ENCODE results near the gene PPARGC1A. TPM values are rescaled to one million over a fixed set of nuclear protein-coding genes. Genes with fewer than 3 reads are reported as not detected.

Gene PPARGC1A
- total and polyA plus RNA-seq, 7 donors = 7.8 to 89.3 (median 37.2) TPM

DNA sequence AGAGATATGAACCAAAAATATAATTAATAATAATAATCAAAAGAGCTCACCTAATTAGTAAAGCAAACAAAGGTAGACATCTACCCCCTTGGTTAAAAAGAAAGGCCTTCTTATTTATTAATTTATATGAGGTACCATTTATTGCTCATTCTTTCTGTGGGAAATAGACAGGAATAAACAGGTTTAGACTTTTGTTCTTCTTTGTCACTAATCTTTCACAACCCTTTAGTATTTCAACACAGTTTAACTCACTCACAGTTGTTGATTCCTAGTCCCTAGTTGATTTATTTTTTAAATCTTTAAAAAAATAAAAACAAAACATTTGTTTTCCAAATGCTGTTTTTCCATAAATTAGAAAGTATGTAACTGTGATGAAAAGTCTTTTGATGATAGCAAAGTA lies 5.6 kb downstream of the PPARGC1A start:
- ATAC-seq = no peak
- no peak for TF ChIP-seq CTCF (IDR thresholded peaks at IDR 0.05)
- peak overlapping the region; percentile 95 for H3K27ac ChIP-seq
- DNase-seq = no peak
- H3K4me1 ChIP-seq = peaks cover 47% of the 10 kb centered on the region
- no peaks in the 10 kb centered on the region for H3K36me3 ChIP-seq (ENCODE audit: insufficient read depth in 1 of 2, low read depth in 1 of 2)
- intact Hi-C loops (cut with DNase I) = no loop called here
- no peaks in the 10 kb centered on the region for H3K9me3 ChIP-seq
- H3K4me3 ChIP-seq = no peak overlapping the region
- H3K27me3 ChIP-seq (ENCODE audit: insufficient read depth in 3 of 3, low read length in 2 of 3) = no peaks in the 10 kb centered on the region

GRCh38 chr4:23882976-23883531 lies 6.8 kb downstream of the PPARGC1A start:
- intact Hi-C loops (cut with DNase I) = no loop called here
- no peaks in the 10 kb centered on the region for H3K27me3 ChIP-seq (ENCODE audit: insufficient read depth in 3 of 3, low read length in 2 of 3)
- TF ChIP-seq CTCF (IDR thresholded peaks at IDR 0.05) = no peak
- peaks cover 59% of the 10 kb centered on the region for H3K4me1 ChIP-seq
- 22 to 29% (median 23%) methylated on average over 5 of the region's 5 CpGs for WGBS, 3 donors
- peak overlapping the region; percentile 34 for H3K4me3 ChIP-seq
- no peak for DNase-seq
- ATAC-seq = peak; percentile 25 to 57 (median 33)
- no peaks in the 10 kb centered on the region for H3K36me3 ChIP-seq (ENCODE audit: insufficient read depth in 1 of 2, low read depth in 1 of 2)
- H3K9me3 ChIP-seq = no peaks in the 10 kb centered on the region
- peak overlapping the region; percentile 95 for H3K27ac ChIP-seq

DNA sequence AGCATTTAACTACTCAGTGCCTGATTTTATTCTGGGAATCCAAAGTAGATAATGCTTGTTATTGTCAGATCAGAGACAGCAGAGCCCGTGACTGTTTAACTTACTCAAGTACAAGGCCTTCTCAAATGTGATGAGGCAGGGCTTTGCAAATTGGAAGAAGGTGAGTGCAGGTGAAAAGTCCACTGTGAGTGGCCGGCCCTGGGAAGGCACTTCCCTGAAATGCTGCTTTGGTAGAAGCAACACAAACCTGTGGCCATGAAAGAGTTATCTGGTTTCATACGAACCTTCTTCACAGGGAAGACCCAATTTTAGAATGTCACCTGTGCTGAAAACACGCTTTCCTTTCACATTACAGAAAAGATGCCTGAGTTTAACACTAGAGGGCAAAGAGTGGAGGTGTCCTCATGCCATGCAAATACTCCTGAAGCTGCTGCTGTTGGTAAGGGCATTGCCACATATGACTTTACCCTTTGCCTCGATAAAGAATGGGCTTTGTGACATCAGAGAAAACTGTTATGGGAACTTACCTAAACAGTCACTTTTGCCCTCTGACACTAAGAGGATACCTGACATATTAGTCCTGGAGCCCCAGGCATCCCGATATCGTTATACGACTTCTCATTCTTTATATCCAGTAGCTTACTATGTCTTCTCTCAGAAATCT lies 8.0 kb downstream of the PPARGC1A start:
- peak; percentile 39 to 50 (median 44) for ATAC-seq
- H3K27me3 ChIP-seq (ENCODE audit: insufficient read depth in 3 of 3, low read length in 2 of 3) = no peaks in the 10 kb centered on the region
- H3K36me3 ChIP-seq (ENCODE audit: insufficient read depth in 1 of 2, low read depth in 1 of 2) = no peaks in the 10 kb centered on the region
- H3K4me3 ChIP-seq = peak overlapping the region; percentile 27
- peak; percentile 16 for TF ChIP-seq CTCF (IDR thresholded peaks at IDR 0.05)
- H3K4me1 ChIP-seq = peaks cover 69% of the 10 kb centered on the region
- intact Hi-C loops (cut with DNase I) = no loop called here
- DNase-seq = no peak
- H3K9me3 ChIP-seq = no peaks in the 10 kb centered on the region
- 44 to 63% (median 45%) methylated on average over 8 of the region's 8 CpGs for WGBS, 3 donors
- peak overlapping the region; percentile 95 for H3K27ac ChIP-seq

DNA sequence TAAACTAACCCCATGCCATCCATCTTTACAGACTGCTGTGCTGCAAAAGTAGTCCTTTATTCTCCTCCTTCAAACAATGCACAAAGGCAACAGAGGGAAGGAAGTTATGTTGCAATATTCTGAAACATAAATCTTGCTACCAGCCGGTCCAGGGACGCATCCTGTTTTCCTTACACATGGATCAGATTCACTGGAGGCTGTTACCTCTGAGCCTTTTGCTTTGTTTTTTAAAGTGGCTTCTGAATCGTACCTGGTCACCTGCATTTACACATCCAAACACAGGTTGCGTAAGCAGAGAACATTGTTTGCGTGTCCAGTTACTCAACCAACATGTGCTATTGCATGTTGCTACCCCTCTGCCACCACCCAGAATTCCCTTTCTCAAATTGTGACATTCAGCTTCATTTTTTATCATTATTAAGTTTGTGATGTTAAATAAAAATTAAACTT lies 8.8 kb downstream of the PPARGC1A start:
- no peak for DNase-seq
- Histone ChIP-seq H3K9me3 (no peaks in the 10 kb centered on the region), H3K27ac (peak overlapping the region; percentile 95), H3K4me3 (peak overlapping the region; percentile 27), H3K4me1 (peaks cover 76% of the 10 kb centered on the region), H3K36me3 (ENCODE audit: insufficient read depth in 1 of 2, low read depth in 1 of 2) (no peaks in the 10 kb centered on the region), H3K27me3 (ENCODE audit: insufficient read depth in 3 of 3, low read length in 2 of 3) (no peaks in the 10 kb centered on the region)
- intact Hi-C loops (cut with DNase I) = no loop called here
- TF ChIP-seq CTCF (IDR thresholded peaks at IDR 0.05) = no peak
- ATAC-seq = peak; percentile 46 to 58 (median 54)
- WGBS, 3 donors = 26 to 33% (median 31%) methylated on average over 5 of the region's 5 CpGs
